ENCODE measurements around the gene APOC4. TPM values are rescaled to one million over a fixed set of nuclear protein-coding genes. Genes with fewer than 3 reads are reported as not detected.
A peak's percentile ranks its signal among the peaks of the same experiment; 100 is the strongest.

APOC4 gene
- total and polyA plus RNA-seq, 7 donors: not detected

- Histone ChIP-seq H3K36me3 (ENCODE audit: insufficient read depth in 1 of 2, low read depth in 1 of 2) (peaks cover 0 to 21% of the 10 kb centered on the region in 2 donors), H3K27me3 (ENCODE audit: insufficient read depth in 3 of 3, low read length in 2 of 3) (no peaks in the 10 kb centered on the region), H3K4me3 (no peak overlapping the region), H3K4me1 (peaks cover 30% of the 10 kb centered on the region), H3K9me3 (no peaks in the 10 kb centered on the region), H3K27ac (no peak overlapping the region)
- ATAC-seq (no peak), DNase-seq (no peak)
- WGBS, 3 donors: 70 to 75% (median 73%) methylated on average over 7 to 9 of the region's 9 CpGs
- intact Hi-C loops (cut with DNase I): no loop called here
- TF ChIP-seq, protein P1, sequence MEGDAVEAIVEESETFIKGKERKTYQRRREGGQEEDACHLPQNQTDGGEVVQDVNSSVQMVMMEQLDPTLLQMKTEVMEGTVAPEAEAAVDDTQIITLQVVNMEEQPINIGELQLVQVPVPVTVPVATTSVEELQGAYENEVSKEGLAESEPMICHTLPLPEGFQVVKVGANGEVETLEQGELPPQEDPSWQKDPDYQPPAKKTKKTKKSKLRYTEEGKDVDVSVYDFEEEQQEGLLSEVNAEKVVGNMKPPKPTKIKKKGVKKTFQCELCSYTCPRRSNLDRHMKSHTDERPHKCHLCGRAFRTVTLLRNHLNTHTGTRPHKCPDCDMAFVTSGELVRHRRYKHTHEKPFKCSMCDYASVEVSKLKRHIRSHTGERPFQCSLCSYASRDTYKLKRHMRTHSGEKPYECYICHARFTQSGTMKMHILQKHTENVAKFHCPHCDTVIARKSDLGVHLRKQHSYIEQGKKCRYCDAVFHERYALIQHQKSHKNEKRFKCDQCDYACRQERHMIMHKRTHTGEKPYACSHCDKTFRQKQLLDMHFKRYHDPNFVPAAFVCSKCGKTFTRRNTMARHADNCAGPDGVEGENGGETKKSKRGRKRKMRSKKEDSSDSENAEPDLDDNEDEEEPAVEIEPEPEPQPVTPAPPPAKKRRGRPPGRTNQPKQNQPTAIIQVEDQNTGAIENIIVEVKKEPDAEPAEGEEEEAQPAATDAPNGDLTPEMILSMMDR (IDR thresholded peaks at IDR 0.05): no peak
Measured at GRCh38 chr19:44958090-44958489, 16.1 kb downstream of the APOC4 start.

- ATAC-seq: no peak
- 69 to 71% (median 71%) methylated on average over 5 of the region's 5 CpGs for WGBS, 3 donors
- intact Hi-C loops (cut with DNase I): no loop called here
Measured at GRCh38 chr19:44959691-44960090, 17.7 kb downstream of the APOC4 start.

DNA sequence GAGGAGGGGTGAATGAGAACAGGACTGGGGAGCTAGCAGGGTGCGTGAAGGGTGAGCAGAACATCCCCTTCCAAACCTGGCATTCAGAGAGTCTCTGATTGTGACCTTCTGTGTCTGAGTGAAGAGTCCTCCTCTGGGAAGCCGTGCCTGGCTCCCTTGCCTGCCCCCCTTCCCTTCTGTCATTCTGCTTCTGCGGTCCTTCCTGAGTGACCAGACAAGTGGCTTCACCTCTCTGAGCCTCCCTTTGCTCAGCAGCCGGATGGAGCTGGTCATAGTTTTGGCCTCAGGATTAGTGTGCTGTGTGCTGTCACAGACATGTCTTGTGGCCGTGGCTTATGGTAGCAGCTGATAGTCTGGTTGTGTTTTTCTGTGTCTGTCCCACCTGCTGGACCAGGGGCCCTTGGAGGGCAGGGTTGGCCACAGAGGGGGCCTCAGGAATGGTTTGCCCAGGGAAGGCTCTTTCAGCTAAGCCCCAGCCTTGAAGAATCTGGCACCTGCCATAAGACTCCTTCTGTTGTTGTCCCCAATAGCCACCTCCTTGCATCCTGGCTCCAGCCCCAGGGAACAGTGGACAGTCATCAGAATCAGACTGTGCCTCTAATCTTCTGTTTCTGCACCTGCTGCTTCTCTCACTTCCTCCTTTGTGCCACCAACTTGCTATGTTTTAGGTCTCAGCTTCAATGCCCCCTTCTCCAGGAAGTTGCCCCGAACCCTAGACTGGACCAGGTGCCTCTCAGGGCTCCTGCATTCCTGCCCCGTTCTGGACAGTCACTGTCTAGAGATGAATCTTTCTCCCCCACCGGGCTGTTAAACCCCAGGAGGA, 19.1 kb downstream of the APOC4 start:
- DNase-seq (no peak), ATAC-seq (no peak)
- H3K36me3 ChIP-seq (ENCODE audit: insufficient read depth in 1 of 2, low read depth in 1 of 2): peaks cover 0 to 49% of the 10 kb centered on the region in 2 donors
- H3K9me3 ChIP-seq: no peaks in the 10 kb centered on the region
- H3K4me1 ChIP-seq: peaks cover 17% of the 10 kb centered on the region
- TF ChIP-seq, protein P1 (IDR thresholded peaks at IDR 0.05): no peak
- no peak overlapping the region for H3K4me3 ChIP-seq
- intact Hi-C loops (cut with DNase I): no loop called here
- H3K27me3 ChIP-seq (ENCODE audit: insufficient read depth in 3 of 3, low read length in 2 of 3): no peaks in the 10 kb centered on the region
- 58 to 73% (median 63%) methylated on average over 8 of the region's 8 CpGs for WGBS, 3 donors
- peak overlapping the region; percentile 16 for H3K27ac ChIP-seq

More at GRCh38 chr19:44959691-44960090, 17.7 kb downstream of the APOC4 start:
- Histone ChIP-seq H3K4me1 (peaks cover 18% of the 10 kb centered on the region), H3K27me3 (ENCODE audit: insufficient read depth in 3 of 3, low read length in 2 of 3) (no peaks in the 10 kb centered on the region), H3K9me3 (no peaks in the 10 kb centered on the region), H3K4me3 (no peak overlapping the region), H3K27ac (no peak overlapping the region), H3K36me3 (ENCODE audit: insufficient read depth in 1 of 2, low read depth in 1 of 2) (peaks cover 0 to 35% of the 10 kb centered on the region in 2 donors)
- DNase-seq: no peak
- TF ChIP-seq, protein P1 (IDR thresholded peaks at IDR 0.05): no peak

DNA sequence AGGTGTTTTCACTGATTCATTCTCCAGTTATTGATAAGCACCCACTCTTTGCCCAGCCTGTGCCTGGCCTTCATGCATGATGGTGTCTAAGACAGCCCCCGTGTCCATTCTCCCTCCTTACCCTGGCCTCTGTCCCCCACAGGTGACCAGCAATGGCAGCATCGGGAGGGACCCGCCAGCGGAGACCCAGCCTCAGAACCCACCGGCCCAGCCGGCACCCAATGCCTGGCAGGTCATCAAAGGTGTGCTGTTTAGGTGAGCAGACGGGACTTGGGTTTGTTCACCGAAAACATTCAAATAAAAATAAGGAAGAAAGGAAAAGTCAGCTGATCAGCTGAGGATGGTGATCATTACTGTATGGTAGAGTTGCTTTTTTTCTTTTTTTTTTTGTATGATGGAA, 19.8 kb downstream of the APOC4 start:
- 85 to 95% (median 87%) methylated on average over 8 of the region's 8 CpGs for WGBS, 3 donors
- ATAC-seq (no peak), DNase-seq (no peak)
- Histone ChIP-seq H3K27ac (no peak overlapping the region), H3K9me3 (no peaks in the 10 kb centered on the region), H3K4me1 (peaks cover 10% of the 10 kb centered on the region), H3K27me3 (ENCODE audit: insufficient read depth in 3 of 3, low read length in 2 of 3) (no peaks in the 10 kb centered on the region), H3K4me3 (no peak overlapping the region), H3K36me3 (ENCODE audit: insufficient read depth in 1 of 2, low read depth in 1 of 2) (peaks cover 0 to 55% of the 10 kb centered on the region in 2 donors)
- TF ChIP-seq, protein P1 (IDR thresholded peaks at IDR 0.05): no peak
- intact Hi-C loops (cut with DNase I): no loop called here
